AG08396 (cell line): Measurements from ENCODE around the gene SLC23A2.

Experiments used
- DNase-seq: peaks from one replicate; pipeline ENCODE4 v3.0.0; 2012; ENCODE audit warnings: low spot score, mixed read lengths

The SLC23A2 gene

GRCh38 chr20:4966826-4967751, 34.2 kb downstream of the SLC23A2 start:
- DNase-seq: no peak

- no peak for DNase-seq
Measured at GRCh38 chr20:4962241-4962855, 39.0 kb downstream of the SLC23A2 start.

GRCh38 chr20:4961746-4962145, 39.6 kb downstream of the SLC23A2 start:
- no peak for DNase-seq

- no peak for DNase-seq
Measured at GRCh38 chr20:4959592-4959991, 41.7 kb downstream of the SLC23A2 start.

- no peak for DNase-seq
Measured at GRCh38 chr20:4957939-4958362, 43.4 kb downstream of the SLC23A2 start.

- no peak for DNase-seq
Measured at GRCh38 chr20:4957187-4957586, 44.1 kb downstream of the SLC23A2 start.

- peak; percentile 43 for DNase-seq
Measured at GRCh38 chr20:4956200-4956810, 45.0 kb downstream of the SLC23A2 start.

- DNase-seq: no peak
Measured at GRCh38 chr20:4953881-4954280, 47.4 kb downstream of the SLC23A2 start.

- no peak for DNase-seq
Measured at GRCh38 chr20:4952229-4952628, 49.1 kb downstream of the SLC23A2 start.

GRCh38 chr20:4951299-4951698, 50.0 kb downstream of the SLC23A2 start:
- peak; percentile 65 for DNase-seq

- DNase-seq: no peak
Measured at GRCh38 chr20:4950841-4951240, 50.5 kb downstream of the SLC23A2 start.

- no peak for DNase-seq
Measured at GRCh38 chr20:4950437-4950836, 50.9 kb downstream of the SLC23A2 start.

GRCh38 chr20:4949833-4950178, 51.5 kb downstream of the SLC23A2 start:
- peak; percentile 49 for DNase-seq

- DNase-seq: no peak
Measured at GRCh38 chr20:4947817-4948559, 53.3 kb downstream of the SLC23A2 start.

GRCh38 chr20:4946986-4947385, 54.3 kb downstream of the SLC23A2 start:
- no peak for DNase-seq

GRCh38 chr20:4946585-4946984, 54.7 kb downstream of the SLC23A2 start:
- DNase-seq: no peak

- DNase-seq: no peak
Measured at GRCh38 chr20:4944518-4945313, 56.6 kb downstream of the SLC23A2 start.

GRCh38 chr20:4942331-4942730, 59.0 kb downstream of the SLC23A2 start:
- peak; percentile 32 for DNase-seq

- no peak for DNase-seq
Measured at GRCh38 chr20:4937407-4938319, 63.6 kb downstream of the SLC23A2 start.

- DNase-seq: no peak
Measured at GRCh38 chr20:4936851-4937406, 64.4 kb downstream of the SLC23A2 start.
